Ovary (tissue), 9 donors: ENCODE measurements around the gene CAMSAP1. TPM values are rescaled to one million over a fixed set of nuclear protein-coding genes. Genes with fewer than 3 reads are reported as not detected.
"Not testable (repeated sequence)": the region's sequence is repeated elsewhere in the genome, so short reads cannot be mapped to it uniquely, and the experiment has no call there.

Experiments used
- DNase-seq, 5 donors: peaks; one replicate each; pipeline ENCODE4 v3.0.0-alpha.2; 2019 to 2020
- H3K27ac ChIP-seq, 2 donors: fragments of 200-600 bp; one replicate each; pipeline versions ENCODE4 v1.5.1 to v1.8.0; 2019 to 2022
- H3K27me3 ChIP-seq: fragments of 200-600 bp; one replicate; pipeline ENCODE4 v1.8.0; 2022
- H3K36me3 ChIP-seq: fragments of 200-600 bp; sonication (generic); one replicate; pipeline ENCODE4 v1.5.1; 2019
- H3K4me1 ChIP-seq: one replicate; pipeline ENCODE4 v1.8.1; 2013; ENCODE audit warnings: mild to moderate bottlenecking, moderate library complexity; ENCODE audit not compliant: insufficient read depth
- H3K4me3 ChIP-seq: fragments of 200-600 bp; sonication (generic); one replicate; pipeline ENCODE4 v1.5.1; 2017
- H3K9me3 ChIP-seq, 2 donors: fragments of 200-600 bp in 1 of 2; sonication (generic) in 1 of 2; one replicate each; pipeline versions ENCODE4 v1.5.1 to v1.8.1; 2013 to 2019; ENCODE audit warnings: mild to moderate bottlenecking in 1 of 2, moderate library complexity in 1 of 2
- CTCF ChIP-seq, 3 donors: fragments of 450-650 bp in 2 of 3; fragments of 200-600 bp in 1 of 3; IDR thresholded peaks; one replicate each; pipeline versions ENCODE4 v1.5.1 to v1.8.0; 2016 to 2022; ENCODE audit warnings: antibody characterized with exemption in 3 of 3, mild to moderate bottlenecking in 1 of 3
- EP300 ChIP-seq: sonication (generic); formaldehyde crosslinking; IDR thresholded peaks from one replicate; pipeline ENCODE4 v1.6.1; 2017; ENCODE audit warnings: antibody characterized with exemption
- POLR2A ChIP-seq: fragments of 450-650 bp; IDR thresholded peaks from one replicate; pipeline ENCODE4 v1.6.1; 2017; ENCODE audit warnings: antibody characterized with exemption, mild to moderate bottlenecking, moderate library complexity
- WGBS, 3 donors: extraction: QIAGEN DNeasy Blood & Tissue Kit in 1 of 3; methylation state at CpG; one replicate each; pipeline versions ENCODE4 v1.1.5 to v1.1.7; 2013 to 2017; 5-methylcytosine and 5-hydroxymethylcytosine counted together
- intact Hi-C, 4 donors: fragments of 100-400 bp; cut with DNase I; formaldehyde crosslinking; loops; one replicate each; pipeline versions ENCODE4 v1.11.0 to v1.15.1; 2022 to 2023
- polyA plus RNA-seq, 2 donors: library from polyadenylated mRNA; stranded (reverse); fragments of 200-250 nt in 1 of 2; fragments of 350-450 nt in 1 of 2; fragmentation: Illumina TruSeq in 1 of 2; extraction: RNeasy Lipid Tissue Mini Kit (QIAGEN cat#74804) in 1 of 2; gene quantifications; one replicate each; pipeline ENCODE4 v1.2.3, GENCODE V29; 2013 to 2014
- total RNA-seq, 7 donors: library from RNA; depleted of rRNA in 2 of 7; stranded (reverse); fragments of >200 nt in 2 of 7; fragmentation: NEBNext Ultra II Directional in 3 of 7; extraction: Animal tissue kit (Norgen Biotek cat#: 25700) in 3 of 7; gene quantifications; one replicate each; pipeline versions ENCODE4 v1.1.0 to v1.2.4, GENCODE V29; 2016 to 2023
- donor health status: DM: no; HTN: no; CAD: no; lungs with moderate emphysema.
- donor health status: DM: no; HTN: no; CAD: no.
- donor health status: Bipolar disorder and iron deficiency.
- donor health status: DM: yes; HTN: yes; CAD: no.
- donor health status: DM: no; HTN: no; CAD: no.
- donor health status: DM: yes; HTN: yes; CAD: no.

Gene CAMSAP1
- total and polyA plus RNA-seq, 9 donors = 9.4 to 62.6 (median 38.0) TPM

- intact Hi-C loops = loop anchor here in 1 of 4 donors (10.0 kb wide), 1 partner anchor 88 kb away; no protein-coding TSS in a partner anchor
- H3K4me3 ChIP-seq = no peak overlapping the region
- H3K27ac ChIP-seq = no peak overlapping the region
- no peaks in the 10 kb centered on the region for H3K36me3 ChIP-seq
- WGBS, 3 donors = 91 to 96% (median 93%) methylated on average over 22 of the region's 22 CpGs
- no peaks in the 10 kb centered on the region for H3K9me3 ChIP-seq
- TF ChIP-seq CTCF (IDR thresholded peaks at IDR 0.05) (no peak), POLR2A (no peak), EP300 (no peak)
- no peaks in the 10 kb centered on the region for H3K27me3 ChIP-seq
- no peak for DNase-seq
- no peaks in the 10 kb centered on the region for H3K4me1 ChIP-seq
These were observed 45.4 kb upstream of the CAMSAP1 start for GRCh38 chr9:135952664-135953206.

- H3K4me3 ChIP-seq = no peak overlapping the region
- no peak overlapping the region for H3K27ac ChIP-seq
- no peak for TF ChIP-seq CTCF (IDR thresholded peaks at IDR 0.05)
- TF ChIP-seq EP300 = no peak
- TF ChIP-seq POLR2A = no peak
- H3K36me3 ChIP-seq = no peaks in the 10 kb centered on the region
- no peaks in the 10 kb centered on the region for H3K27me3 ChIP-seq
- intact Hi-C loops = loop anchor here in 1 of 4 donors (10.0 kb wide), 1 partner anchor 87 kb away; no protein-coding TSS in a partner anchor
- no peaks in the 10 kb centered on the region for H3K4me1 ChIP-seq
- WGBS, 3 donors = 81 to 89% (median 83%) methylated on average over 18 of the region's 18 CpGs
- H3K9me3 ChIP-seq = no peaks in the 10 kb centered on the region
- DNase-seq = no peak
These were observed 44.7 kb upstream of the CAMSAP1 start for GRCh38 chr9:135951889-135952663.

- WGBS, 3 donors = 93 to 94% (median 93%) methylated on average over 8 of the region's 8 CpGs
- H3K4me3 ChIP-seq, H3K27me3 ChIP-seq, H3K4me1 ChIP-seq, H3K36me3 ChIP-seq, H3K27ac ChIP-seq, H3K9me3 ChIP-seq, DNase-seq: not testable (repeated sequence)
- intact Hi-C loops = loop anchor here in 1 of 4 donors (10.0 kb wide), 1 partner anchor 87 kb away; no protein-coding TSS in a partner anchor
These were observed 44.0 kb upstream of the CAMSAP1 start for GRCh38 chr9:135951310-135951709.

GRCh38 chr9:135950841-135951240 is 43.5 kb upstream of the CAMSAP1 start:
- not testable (repeated sequence) for DNase-seq, H3K4me3 ChIP-seq, H3K27ac ChIP-seq, H3K36me3 ChIP-seq, H3K9me3 ChIP-seq, H3K27me3 ChIP-seq, H3K4me1 ChIP-seq
- 95 to 97% (median 96%) methylated on average over 4 of the region's 4 CpGs for WGBS, 3 donors
- intact Hi-C loops = loop anchor here in 1 of 4 donors (10.0 kb wide), 1 partner anchor 86 kb away; no protein-coding TSS in a partner anchor

- 54 to 73% (median 60%) methylated on average over 10 to 12 of the region's 12 CpGs for WGBS, 3 donors
- no peaks in the 10 kb centered on the region for H3K4me1 ChIP-seq
- TF ChIP-seq CTCF (IDR thresholded peaks at IDR 0.05) (no peak), EP300 (no peak), POLR2A (no peak)
- H3K27me3 ChIP-seq = no peaks in the 10 kb centered on the region
- intact Hi-C loops = loop anchor here in 1 of 4 donors (10.0 kb wide), 1 partner anchor 85 kb away; no protein-coding TSS in a partner anchor
- H3K4me3 ChIP-seq = no peak overlapping the region
- no peak for DNase-seq
- H3K36me3 ChIP-seq = no peaks in the 10 kb centered on the region
- no peak overlapping the region for H3K27ac ChIP-seq
- no peaks in the 10 kb centered on the region for H3K9me3 ChIP-seq
These were observed 42.9 kb upstream of the CAMSAP1 start for GRCh38 chr9:135950135-135950682.
